SH-SY5Y (cell line): Measurements from ENCODE around the gene HSPA12B.

Experiments used
- GATA2 ChIP-seq: IDR thresholded peaks from 2 replicates; pipeline ENCODE4 v1.6.1; 2011; ENCODE audit warnings: mild to moderate bottlenecking, low read depth, low read length
- GATA3 ChIP-seq: IDR thresholded peaks from 2 replicates; pipeline ENCODE4 v1.6.1; 2011; ENCODE audit warnings: low read depth, mild to moderate bottlenecking, low read length, moderate library complexity

- TF ChIP-seq GATA3 = no peak
- TF ChIP-seq GATA2 = no peak
These were observed 67.9 kb downstream of the HSPA12B start for GRCh38 chr20:3800256-3800877.
